Measurements from ENCODE around the gene TFEC.
"Not testable (repeated sequence)": the region's sequence is repeated elsewhere in the genome, so short reads cannot be mapped to it uniquely, and the experiment has no call there.

Gene TFEC

DNA sequence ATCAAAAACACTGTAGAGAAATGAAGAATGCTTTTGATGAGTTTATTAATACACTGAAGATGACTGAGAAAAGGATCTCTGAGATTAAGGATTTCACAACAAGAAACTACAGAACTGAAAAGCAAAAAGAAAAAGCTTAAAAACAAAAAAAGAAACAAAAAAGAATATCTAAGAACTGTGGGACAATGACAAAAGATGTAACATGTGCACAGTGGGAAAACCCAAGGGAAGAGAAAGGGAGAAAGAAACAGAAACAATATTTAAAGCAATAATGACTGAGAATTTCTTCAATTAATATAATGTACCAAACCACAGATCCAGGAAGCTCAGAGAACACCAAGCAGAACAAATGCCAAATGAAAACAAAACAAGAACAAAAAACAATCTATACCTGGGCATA is 42.2 kb downstream of the TFEC start:
- no peak for DNase-seq

DNA sequence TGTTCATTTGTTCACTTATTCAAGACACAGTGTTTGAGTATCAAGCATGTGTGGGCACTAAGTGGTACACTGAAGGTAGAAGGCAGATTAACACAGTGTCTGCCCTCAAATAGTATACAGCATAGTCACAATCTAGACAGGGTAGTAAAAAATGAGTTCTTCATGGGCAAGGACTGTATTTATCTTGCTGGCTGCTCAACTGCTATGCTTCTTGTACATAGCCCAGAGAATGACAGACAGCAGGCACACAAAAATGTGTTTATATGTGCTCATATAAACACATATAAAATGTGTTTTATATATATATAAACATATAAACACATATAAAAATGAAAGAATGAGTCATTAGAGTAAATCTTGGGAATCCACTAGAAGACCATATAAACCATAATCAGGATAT is 43.1 kb downstream of the TFEC start:
- DNase-seq = no peak

DNA sequence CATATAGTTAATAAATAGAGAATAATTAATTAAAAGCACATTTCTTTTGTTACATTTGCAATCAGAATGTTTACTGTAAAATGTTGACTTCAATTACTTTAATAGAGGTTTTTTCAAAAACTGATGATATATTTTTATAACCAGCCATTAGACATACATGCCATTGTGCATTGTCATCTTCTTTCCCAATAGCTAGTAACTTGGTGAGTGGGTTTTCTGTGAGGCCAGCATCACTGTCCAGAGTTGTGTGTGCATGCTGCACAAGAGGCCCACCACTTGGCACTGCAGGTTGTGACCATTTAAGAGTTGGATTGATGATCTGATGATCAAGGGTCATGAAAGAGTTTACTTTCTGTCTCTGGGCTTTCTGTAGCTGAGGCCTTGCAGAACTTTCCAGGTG is 46.5 kb downstream of the TFEC start:
- DNase-seq = no peak

DNA sequence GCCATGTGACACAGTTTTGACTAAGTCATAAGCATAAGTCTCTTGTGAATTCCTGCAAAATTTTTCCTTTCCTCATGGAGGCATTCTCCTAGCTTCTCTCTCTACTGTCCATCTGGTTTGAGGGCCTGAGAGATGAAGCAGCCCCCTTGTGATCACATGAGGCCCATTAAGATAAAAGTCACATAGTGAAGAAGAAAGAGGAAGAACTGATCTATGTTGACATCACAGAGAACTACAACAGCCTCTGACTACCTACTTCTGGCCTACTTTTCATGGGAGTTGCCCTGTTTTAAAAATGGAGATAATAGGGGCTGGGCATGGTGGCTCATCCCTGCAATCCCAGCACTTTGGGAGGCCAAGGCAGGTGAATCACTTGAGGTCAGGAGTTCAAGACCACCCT is 50.4 kb downstream of the TFEC start:
- no peak for DNase-seq

DNA sequence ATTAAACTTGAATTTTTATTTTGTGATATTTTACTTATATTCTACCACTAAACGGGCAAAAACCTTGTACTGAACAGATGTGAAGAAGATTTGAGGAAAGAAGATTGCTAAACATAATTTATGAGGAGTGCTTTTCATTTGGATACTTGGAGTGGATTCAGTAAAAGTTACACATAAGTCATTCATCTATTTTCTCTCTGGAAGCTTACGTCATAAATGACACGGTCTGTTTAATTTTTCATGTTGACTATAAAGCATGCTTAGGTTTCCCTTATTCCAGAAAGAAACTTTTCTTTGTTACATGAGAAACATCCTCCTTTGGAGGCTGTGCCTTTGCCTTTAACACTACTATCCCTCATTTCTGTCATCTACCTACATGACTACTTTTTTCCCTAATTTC is 53.9 kb downstream of the TFEC start:
- DNase-seq = no peak

DNA sequence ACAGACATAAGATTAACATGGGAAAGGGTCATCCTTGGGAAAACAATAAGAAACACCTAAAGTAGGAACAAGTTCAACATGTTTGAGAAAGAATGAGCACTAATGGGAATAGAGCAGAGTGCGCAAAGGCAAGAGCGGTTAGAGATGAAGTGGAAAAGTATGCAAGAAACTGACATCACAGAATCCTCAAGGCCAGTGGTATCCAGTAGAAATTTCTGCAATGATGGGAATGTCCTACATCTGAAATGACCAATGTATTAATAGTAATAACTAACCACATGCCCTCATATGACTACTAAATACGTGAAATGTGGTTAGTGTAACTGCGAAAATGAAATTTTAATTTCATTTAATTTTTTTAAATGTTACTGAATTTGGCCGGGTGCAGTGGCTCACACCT is 54.8 kb downstream of the TFEC start:
- DNase-seq = no peak

DNA sequence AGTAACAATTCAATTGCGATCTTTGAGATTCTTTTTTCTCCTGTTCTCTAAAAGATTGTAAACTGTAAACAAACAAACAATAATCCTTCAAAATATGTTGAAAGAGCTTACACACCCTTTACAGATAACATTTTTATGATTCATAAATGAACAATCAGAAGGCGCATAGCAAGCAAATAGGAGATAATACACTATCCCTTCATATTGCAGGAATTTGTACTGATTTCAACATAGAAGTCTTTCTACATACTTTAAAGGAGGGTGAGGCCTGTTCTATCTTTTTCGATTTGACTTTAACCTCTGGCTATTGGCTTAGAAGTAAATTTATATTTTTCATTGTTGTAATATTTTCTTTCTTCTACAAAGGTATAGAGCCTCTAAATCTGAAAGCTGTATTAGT is 57.2 kb downstream of the TFEC start:
- no peak for DNase-seq

DNA sequence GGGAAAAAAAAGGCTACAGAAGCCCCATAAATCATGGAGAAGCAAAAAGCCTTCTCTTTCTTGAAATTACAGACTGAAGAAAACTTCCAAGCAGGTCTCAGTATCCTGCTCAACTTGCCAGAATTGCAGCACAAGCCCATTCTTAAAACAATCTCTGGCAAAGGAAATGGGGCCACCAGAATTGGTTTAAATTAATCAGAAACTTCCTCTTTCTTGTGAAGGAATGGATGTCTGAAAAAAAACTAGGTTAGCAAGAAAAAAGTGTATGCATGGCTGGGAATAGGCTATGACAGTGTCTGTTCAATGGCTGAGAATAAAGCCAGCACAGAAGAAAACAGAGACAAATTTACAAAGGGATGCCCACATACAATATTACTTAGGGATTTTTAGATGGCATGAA is 59.1 kb downstream of the TFEC start:
- peak in 1 of 58 donors; percentile 2 for DNase-seq

DNA sequence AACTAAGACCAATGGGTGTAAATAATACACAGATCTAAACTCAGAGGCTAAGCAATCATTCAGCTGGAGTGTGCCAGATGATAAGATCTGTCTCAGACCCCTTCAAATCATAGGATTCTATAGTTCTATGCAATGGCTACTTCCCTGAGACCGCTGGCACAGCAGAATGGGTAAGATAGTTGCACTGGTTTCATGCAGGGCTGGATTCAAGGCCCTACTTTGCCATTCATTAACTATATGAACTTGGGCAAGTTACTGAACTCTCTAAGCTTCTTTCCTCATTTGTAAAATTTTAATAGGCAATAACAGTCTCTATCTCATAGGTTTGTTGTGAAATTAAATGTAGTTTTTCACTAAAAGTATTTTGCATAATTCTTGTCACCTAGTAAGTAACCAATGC is 62.0 kb downstream of the TFEC start:
- no peak for DNase-seq

DNA sequence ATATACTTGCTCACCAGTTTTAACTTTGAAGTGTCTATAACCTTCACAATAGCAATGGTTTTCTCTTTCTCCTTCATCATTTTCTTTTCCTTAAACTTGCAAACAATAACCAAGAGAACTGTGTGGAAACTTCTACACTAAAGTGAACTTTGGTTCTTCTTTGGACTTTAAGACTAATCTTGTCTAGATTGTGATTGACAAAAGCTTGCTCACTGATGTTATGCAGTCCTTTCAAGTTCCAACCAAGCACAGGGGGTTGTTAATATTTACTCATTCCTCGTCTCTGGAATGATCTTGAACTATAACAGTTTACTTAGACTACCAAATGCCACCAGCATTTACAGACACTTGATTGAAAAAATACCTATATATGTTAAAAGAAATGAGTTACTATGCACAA is 62.4 kb downstream of the TFEC start:
- DNase-seq = no peak

DNA sequence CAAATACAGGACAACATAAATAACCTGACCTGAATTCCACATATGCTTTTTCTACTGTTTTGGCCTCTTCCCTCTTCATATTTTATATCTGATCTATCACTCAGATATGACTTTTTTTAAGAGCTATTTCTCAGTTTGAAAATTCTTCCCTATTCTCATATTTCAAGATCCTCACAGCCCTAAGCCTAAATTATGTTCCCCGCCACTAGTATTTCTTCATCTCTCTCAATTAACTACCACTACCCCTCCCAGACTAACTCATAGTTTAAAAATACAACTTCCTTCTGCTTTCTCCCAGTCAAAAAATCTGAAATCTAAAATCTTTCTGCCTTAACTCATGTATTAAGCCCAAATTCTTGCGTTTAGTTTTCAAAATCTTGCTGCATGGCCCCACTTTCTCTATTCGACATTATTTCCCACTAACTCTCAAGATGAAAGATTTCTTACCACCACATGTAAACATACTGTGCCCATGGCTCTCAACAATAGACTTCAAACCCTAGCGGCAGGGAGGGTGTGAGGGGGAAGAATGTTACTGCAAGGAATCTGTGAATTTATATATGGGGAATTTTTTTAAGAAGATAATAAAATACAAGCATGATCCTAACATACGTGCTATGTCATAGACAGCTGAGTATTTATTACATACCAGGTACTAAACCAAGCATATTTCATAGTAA is 64.6 kb downstream of the TFEC start:
- no peak for DNase-seq

DNA sequence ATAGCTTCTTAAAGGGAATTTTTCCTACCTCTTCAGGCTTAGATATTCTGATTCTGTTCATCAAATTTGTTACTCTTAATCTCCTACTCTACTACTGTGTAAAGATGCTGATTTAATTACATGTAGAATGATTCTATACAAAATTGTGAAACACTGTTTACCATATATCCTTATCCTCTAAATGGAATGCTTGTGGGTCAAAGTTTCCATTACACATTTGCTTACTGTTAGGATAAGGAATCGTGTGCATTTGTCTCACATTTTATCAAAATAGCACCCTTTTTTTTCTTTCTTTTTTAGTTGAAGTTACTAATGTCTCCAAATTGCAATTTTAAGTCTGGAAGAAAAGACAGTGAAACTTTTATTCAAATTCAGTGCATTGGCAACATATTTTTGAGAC is 65.3 kb downstream of the TFEC start:
- DNase-seq = no peak

DNA sequence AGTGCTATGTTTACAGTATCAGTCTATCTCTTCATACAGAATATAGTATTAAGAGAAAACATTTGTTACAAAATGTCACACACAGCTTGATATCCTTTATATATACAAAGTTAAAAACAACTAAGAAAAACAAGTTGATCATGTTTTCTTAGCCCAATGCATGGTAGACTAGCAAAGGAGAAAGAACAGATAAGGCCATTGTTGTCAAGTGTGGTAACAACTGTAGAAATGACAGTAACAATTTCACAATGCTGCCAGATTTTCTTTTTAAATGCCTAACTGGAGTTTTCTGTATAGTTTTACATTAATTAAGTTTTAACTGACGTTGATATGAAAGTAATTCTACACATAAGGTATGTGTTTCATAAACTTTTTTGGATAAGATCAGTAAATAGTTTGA is 65.8 kb downstream of the TFEC start:
- no peak for DNase-seq

DNA sequence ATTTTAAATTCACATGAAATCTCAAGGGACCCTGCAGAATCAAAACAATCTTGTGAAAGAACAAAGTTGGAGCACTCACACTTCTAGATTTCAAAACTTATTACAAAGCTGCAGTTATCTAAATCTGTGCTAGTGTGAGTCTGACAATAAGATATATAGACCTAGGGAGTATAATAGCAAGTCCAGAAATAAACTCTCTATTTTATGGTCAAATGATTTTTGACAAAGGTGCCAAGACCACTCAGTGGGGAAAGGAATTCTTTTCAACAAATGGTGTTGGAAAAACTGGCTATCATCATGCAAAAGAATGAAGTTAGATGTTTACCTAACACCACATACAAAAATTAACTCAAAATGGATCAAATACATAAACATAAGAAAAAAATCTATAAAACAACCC is 68.2 kb downstream of the TFEC start:
- DNase-seq = no peak

DNA sequence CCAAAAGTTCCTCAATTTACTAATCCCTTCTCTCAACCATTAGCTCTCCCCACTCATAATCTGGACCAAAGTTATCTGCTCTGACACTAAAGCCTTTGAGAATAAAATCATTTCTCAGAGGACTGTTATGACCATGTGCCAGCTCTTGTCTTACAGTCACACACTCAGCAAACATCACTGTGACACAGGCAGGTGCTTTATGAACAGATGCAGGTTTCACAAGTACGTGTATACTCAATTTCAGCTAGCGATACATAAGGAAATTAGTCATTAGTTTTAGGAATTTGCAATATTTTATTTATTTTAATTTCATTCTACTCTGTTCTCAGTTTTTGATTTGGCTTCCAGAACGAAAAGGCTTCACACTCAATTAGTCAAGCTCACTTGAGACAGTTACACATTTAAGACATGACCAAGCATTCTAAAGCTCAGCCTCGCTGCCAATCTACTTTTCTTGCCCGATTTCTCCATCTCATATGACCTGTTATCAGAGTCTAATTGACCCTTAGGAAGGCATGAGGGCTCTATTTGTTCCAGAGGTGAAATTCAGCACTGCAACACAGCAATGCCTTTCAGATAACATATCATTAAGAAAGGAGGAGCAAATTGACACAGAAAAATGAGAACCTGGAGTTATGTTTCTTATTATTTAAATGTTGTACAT is 76.8 kb downstream of the TFEC start:
- no peak for DNase-seq

DNA sequence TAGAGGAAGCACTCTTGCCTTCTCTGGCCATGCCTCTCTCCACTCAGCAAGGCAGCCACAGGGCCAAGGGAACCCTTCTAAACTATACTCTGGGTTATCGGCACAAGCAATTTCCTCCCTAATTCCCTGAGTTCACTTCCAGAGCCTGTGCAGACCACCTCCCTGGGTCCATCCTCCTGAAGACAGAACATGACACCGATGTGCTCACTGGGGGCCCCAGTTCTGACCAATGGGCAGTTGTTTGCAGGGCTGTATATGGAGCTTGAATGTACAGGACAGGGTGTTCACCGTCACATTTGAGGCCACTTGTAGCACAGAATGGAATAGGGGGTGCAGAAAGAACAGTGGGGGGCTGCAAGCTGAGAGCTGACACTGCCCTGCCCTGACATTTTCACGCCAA is 77.7 kb downstream of the TFEC start:
- peak in 1 of 58 donors; percentile 0 for DNase-seq

DNA sequence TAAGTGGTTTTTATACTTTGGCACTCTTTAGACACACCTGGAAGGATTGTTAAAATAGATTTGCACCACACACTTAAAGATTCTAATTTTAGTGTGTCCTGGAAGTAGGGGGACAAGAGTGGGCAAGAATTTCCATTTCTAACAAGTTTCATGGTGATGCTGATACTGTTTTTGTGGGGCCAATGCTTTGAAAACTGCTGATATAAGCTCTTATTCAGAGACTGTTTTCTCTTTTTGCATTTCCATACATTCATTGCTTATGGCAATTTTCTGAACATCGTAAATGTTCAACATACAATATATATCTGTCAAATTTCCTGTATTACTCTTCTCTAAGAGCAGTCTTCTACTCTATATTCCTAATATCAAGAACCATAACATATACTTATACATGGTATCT is 79.0 kb downstream of the TFEC start:
- no peak for DNase-seq

DNA sequence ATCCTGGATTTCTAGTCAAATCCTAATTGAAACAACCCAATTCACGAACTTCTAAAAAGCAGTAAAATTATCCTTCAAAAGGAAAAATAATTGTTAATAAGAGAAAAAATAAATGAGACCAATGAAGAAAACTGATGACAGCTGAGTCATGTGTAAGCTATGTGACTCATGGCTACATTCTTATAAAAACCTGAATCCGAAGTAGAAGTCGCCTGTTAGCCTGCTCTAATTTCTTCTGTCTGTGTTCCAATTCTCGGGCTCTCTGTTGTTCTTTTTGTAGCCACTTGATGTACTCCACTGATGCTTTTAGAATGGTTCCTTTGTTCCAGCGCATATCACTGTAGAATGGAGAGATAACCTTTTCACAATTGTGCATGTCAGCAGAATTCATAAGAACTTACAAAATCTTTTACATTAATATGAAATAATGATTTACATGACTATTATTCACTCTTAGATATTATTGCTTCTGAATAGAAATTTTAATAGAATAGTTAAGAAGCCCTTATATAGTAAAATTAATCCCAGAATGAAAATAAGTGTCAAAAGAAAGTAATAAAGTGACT is 88.8 kb downstream of the TFEC start:
- DNase-seq = no peak

DNA sequence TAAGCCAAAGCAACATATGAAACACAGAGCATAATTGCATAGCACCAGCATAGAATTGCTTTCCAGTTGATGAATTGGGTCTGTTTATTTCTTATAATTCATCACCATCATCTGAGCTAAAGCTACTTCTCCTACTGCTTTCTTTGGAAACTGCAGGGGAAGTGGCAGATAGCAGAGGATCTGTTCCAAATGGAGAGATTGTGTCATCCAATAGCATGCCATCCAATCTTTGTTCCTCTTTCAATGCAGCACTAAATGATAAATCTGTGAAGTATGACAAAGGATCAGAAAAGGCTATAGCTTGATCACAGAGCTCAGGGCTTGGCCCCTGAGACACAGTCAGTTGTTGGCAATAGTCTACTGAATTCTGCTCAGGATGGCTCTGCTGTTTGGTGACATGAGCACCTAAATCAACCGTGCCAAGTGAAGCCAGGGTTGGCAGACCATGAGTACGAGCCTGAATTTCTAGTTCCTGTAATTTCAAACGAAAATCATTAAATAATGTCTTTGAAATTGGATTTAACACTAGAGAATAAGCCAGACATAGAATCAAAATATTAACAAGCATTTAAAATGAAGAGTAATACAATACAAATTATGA is 90.0 kb downstream of the TFEC start:
- DNase-seq = peak in 1 of 58 donors; percentile 11

DNA sequence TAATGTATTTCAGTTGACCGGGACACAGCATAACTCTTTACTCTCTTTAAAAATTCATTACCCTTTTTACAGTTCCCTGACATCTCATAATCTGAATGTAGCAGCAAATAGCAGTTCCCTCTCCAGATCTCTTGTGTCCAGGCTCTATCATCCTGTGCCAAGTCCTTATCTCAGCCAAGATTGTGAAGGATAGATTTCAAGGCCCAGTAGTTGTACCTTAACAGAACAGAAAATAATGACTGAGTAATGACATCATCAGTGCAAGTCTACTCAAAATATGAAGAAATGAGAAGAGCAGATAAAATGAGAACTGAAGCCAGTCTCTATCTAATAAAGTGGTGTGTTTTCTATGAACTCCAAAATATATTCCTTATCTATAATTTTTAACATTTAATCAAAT is 92.6 kb downstream of the TFEC start:
- DNase-seq = no peak

DNA sequence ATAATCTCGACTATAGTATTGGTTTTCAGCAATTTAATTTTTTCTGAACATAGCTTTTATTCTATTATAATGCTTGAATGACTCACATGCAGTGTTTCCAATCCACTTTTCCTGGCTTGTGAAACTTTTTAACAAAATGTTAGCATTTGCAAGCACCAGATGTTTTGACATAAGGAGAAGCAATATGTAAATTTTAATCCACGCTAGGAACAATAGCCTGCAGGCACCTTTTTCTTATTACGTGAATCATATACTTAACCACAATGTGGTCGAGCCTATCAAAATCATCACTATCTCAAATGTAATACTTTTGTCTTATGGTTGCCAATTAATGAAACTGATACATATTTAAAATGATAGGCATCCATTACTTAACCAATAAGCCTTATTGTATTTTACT is 97.1 kb downstream of the TFEC start:
- no peak for DNase-seq

DNA sequence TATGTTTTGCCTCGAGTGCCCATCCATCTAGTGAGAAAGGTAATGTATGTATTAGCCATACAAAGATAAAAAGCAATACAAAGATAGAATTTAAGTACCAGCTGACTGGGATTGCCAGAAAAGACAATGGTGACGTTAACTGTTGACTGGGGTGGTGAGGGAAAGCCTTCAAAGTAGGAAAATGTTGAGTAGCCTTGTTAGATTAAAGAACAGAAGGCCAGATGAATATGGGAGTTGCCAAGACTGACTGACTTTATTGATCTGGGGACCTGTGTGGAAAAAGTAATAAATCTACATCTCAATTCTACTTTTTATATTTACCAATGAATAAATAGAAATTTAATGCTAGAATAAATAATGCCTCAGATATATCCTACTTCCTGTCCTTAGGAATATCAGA is 97.7 kb downstream of the TFEC start:
- no peak for DNase-seq

DNA sequence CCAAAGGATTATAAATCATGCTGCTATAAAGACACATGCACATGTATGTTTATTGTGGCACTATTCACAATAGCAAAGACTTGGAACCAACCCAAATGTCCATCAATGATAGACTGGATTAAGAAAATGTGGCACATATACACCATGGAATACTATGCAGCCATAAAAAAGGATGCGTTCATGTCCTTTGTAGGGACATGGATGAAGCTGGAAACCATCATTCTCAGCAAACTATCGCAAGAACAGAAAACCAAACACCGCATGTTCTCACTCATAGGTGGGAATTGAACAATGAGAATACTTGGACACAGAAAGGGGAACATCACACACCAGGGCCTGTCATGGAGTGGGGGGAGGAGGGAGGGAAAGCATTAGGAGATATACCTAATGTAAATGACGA is 100.4 kb downstream of the TFEC start:
- not testable (repeated sequence) for DNase-seq
